K562 (cell line): ENCODE results near the gene SLC15A3. TPM values are rescaled to one million over a fixed set of nuclear protein-coding genes. Genes with fewer than 3 reads are reported as not detected.
A peak's percentile ranks its signal among the peaks of the same experiment; 100 is the strongest.

ENCODE experiments used
- ATAC-seq: fragments of 200-7000 bp; cut with Tn5 transposase; 3 replicates; pipeline ENCODE4 v1.9.1; 2020; ENCODE audit warnings: moderate library complexity
- BruUV-seq: library from RNA; stranded (reverse); fragments of 400-500 nt; replicated peaks from 2 replicates; lab custom pipeline; 2021; lab: Mats Ljungman, UMichigan
- CTCF ChIA-PET: fragments of 300-600 bp; formaldehyde crosslinking; extraction: SDS; loops from one replicate; lab custom pipeline; 2021; ENCODE audit warnings: low intra/inter-chr PET ratio; lab: Yijun Ruan, JAX
- POLR2A ChIA-PET: fragments of 300-600, 350-650 bp; sonication (Branson Sonifier 250); formaldehyde crosslinking; extraction: SDS; loops from one replicate; lab custom pipeline; 2021; ENCODE audit warnings: antibody characterized with exemption, inconsistent platforms; lab: Yijun Ruan, JAX
- DNase-seq, 4 experiments: peaks; one replicate each; pipeline versions ENCODE4 v3.0.0 to v3.0.0-alpha.2; 2011 to 2018; ENCODE audit warnings: low spot score in 3 of 4, mixed read lengths in 3 of 4; ENCODE audit errors: extremely low read depth in 1 of 4
- FAIRE-seq: peaks from 2 replicates; lab custom pipeline; 2011; peaks lifted over from hg19 to GRCh38; lab: Jason Lieb, UNC
- H2AFZ ChIP-seq: 2 replicates; pipeline ENCODE4 v1.6.0; 2011; ENCODE audit warnings: low read depth, low read length, control low read depth, inconsistent platforms
- H3K27ac ChIP-seq: fragments of 200-600 bp; 3 replicates; pipeline ENCODE4 v1.8.0; 2011; ENCODE audit warnings: low read depth, mild to moderate bottlenecking, control low read depth, inconsistent platforms, low read length, moderate library complexity, mixed read lengths; ENCODE audit errors: extremely low read depth
- H3K27me3 ChIP-seq, 2 experiments: fragments of 300-600 bp in 1 of 2; 2 replicates in 1 of 2; 3 replicates in 1 of 2; pipeline versions ENCODE4 v1.6.0 to v1.8.0; 2011; ENCODE audit warnings: inconsistent platforms in 2 of 2, low read length in 2 of 2, mild to moderate bottlenecking in 1 of 2, mixed read lengths in 1 of 2, moderate library complexity in 1 of 2; ENCODE audit not compliant: control insufficient read depth in 2 of 2, insufficient read depth in 2 of 2
- H3K36me3 ChIP-seq: fragments of 300-600 bp; 3 replicates; pipeline ENCODE4 v1.8.0; 2011; ENCODE audit warnings: mild to moderate bottlenecking, low read length, inconsistent platforms; ENCODE audit not compliant: control insufficient read depth, insufficient read depth
- H3K4me1 ChIP-seq, 2 experiments: fragments of 200-600 bp in 1 of 2; replicated peaks in 1 of 2; 2 replicates in 1 of 2; 3 replicates in 1 of 2; pipeline versions ENCODE4 v1.5.1 to v1.8.0; 2011; ENCODE audit warnings: inconsistent platforms in 2 of 2, low read length in 2 of 2, mild to moderate bottlenecking in 1 of 2, mixed read lengths in 1 of 2, moderate library complexity in 1 of 2; ENCODE audit not compliant: control insufficient read depth in 2 of 2, insufficient read depth in 2 of 2
- H3K4me2 ChIP-seq: 2 replicates; pipeline ENCODE4 v1.6.1; 2011; ENCODE audit warnings: low read length, control low read depth, inconsistent platforms, mixed read lengths; ENCODE audit not compliant: insufficient read depth
- H3K4me3 ChIP-seq: fragments of 200-600 bp; sonication (generic), shearing (Covaris generic); 2 replicates; pipeline ENCODE4 v1.5.1; 2016; ENCODE audit warnings: control low read depth, inconsistent platforms
- H3K79me2 ChIP-seq: fragments of 200-600 bp; 3 replicates; pipeline ENCODE4 v1.8.0; 2011; ENCODE audit warnings: low read length, inconsistent platforms; ENCODE audit not compliant: control insufficient read depth, insufficient read depth
- H3K9ac ChIP-seq, 2 experiments: 2 replicates each; pipeline versions ENCODE4 v1.6.0 to v1.6.1; 2011; ENCODE audit warnings: low read depth in 2 of 2, low read length in 2 of 2, control low read depth in 1 of 2, inconsistent platforms in 1 of 2, mild to moderate bottlenecking in 1 of 2, mixed read lengths in 1 of 2; ENCODE audit not compliant: insufficient read depth in 1 of 2
- H3K9me1 ChIP-seq: one replicate; pipeline ENCODE4 v1.6.0; 2011; ENCODE audit warnings: inconsistent platforms, mild to moderate bottlenecking, low read length, moderate library complexity; ENCODE audit not compliant: control insufficient read depth, insufficient read depth
- H3K9me3 ChIP-seq: replicated peaks from 2 replicates; pipeline ENCODE4 v1.5.1; 2011; ENCODE audit warnings: low read depth, low read length, inconsistent platforms; ENCODE audit not compliant: control insufficient read depth, insufficient read depth
- H4K20me1 ChIP-seq: replicated peaks from 2 replicates; pipeline ENCODE4 v1.6.1; 2011; ENCODE audit warnings: low read length, inconsistent platforms, mixed read lengths; ENCODE audit not compliant: control insufficient read depth, insufficient read depth
- ARID2 ChIP-seq: fragments of 450-650 bp; IDR thresholded peaks from 2 replicates; pipeline ENCODE4 v1.6.1; 2017; ENCODE audit warnings: antibody characterized with exemption, mild to moderate bottlenecking
- CC2D1A ChIP-seq: fragments of 450-650 bp; IDR thresholded peaks from 2 replicates; pipeline ENCODE4 v1.6.1; 2017; ENCODE audit warnings: mild to moderate bottlenecking
- GATAD2B ChIP-seq: fragments of 450-650 bp; IDR thresholded peaks from 2 replicates; pipeline ENCODE4 v1.6.1; 2017; ENCODE audit warnings: mild to moderate bottlenecking, borderline replicate concordance
- NFIC ChIP-seq: fragments of 450-650 bp; IDR thresholded peaks from 2 replicates; pipeline ENCODE4 v1.6.1; 2017; ENCODE audit warnings: mild to moderate bottlenecking, inconsistent platforms
- POLR2AphosphoS2 ChIP-seq: IDR thresholded peaks from 2 replicates; pipeline ENCODE4 v1.6.1; 2012; ENCODE audit warnings: low read length, improper control_type of control experiment
- RCOR1 ChIP-seq, 2 experiments: IDR thresholded peaks; 2 replicates each; pipeline ENCODE4 v1.6.1; 2012; ENCODE audit warnings: low read depth in 2 of 2, low read length in 2 of 2, borderline replicate concordance in 1 of 2, improper control_type of control experiment in 1 of 2
- STAG1 ChIP-seq: sonication (generic); formaldehyde crosslinking; IDR thresholded peaks from 2 replicates; pipeline ENCODE4 v1.5.0; 2020; ENCODE audit warnings: missing genetic modification reagents, borderline replicate concordance
- WGBS: fragments of 100-300 bp; shearing (Covaris generic); methylation state at CpG from one replicate; pipeline ENCODE4 v1.1.6; 2016; ENCODE audit warnings: low coverage, mixed read lengths; ENCODE audit not compliant: insufficient coverage; ENCODE audit errors: missing lambda C conversion rate; 5-methylcytosine and 5-hydroxymethylcytosine counted together
- in situ Hi-C: fragments of 300-500 bp; cut with MboI; formaldehyde crosslinking; loops from 4 replicates; pipeline ENCODE4 v1.15.0; 2018; ENCODE audit warnings: inconsistent platforms, mixed read lengths
- intact Hi-C: fragments of 100-400 bp; cut with micrococcal nuclease; formaldehyde crosslinking; loops from 2 replicates; pipeline ENCODE4 v1.14.2; 2022
- polyA plus RNA-seq, 8 experiments: library from polyadenylated mRNA; depleted of rRNA in 4 of 8; stranded (reverse) in 5 of 8; unstranded in 3 of 8; fragments of >200 nt; fragmentation: Nextera tagmentation in 2 of 8; fragmentation: Illumina TruSeq in 1 of 8; extraction: Ambion mirVana in 2 of 8; extraction: Trizol in 1 of 8; gene quantifications; 2 replicates each; pipeline versions ENCODE4 v1.2.1 to v1.2.3, GENCODE V29; 2011 to 2014; ENCODE audit warnings: inconsistent platforms in 1 of 8, missing spikeins in 1 of 8
- total RNA-seq, 7 experiments: library from RNA; depleted of rRNA in 6 of 7; stranded (reverse); fragments of >200 nt in 6 of 7; fragmentation: Illumina TruSeq in 2 of 7; extraction: Trizol in 2 of 7; gene quantifications; 2 replicates each; pipeline versions ENCODE4 v1.2.1 to v1.2.3, GENCODE V29; 2011 to 2021; ENCODE audit warnings: low replicate concordance in 1 of 7
- TF ChIP-seq, protein P1 (sequence below): fragments of 450-650 bp; formaldehyde crosslinking; IDR thresholded peaks from 2 replicates; pipeline ENCODE4 v1.4.0; 2020; ENCODE audit warnings: mild to moderate bottlenecking, moderate library complexity
- TF ChIP-seq, protein P2 (sequence below), 2 experiments: fragments of 450-650 bp in 1 of 2; sonication (generic) in 1 of 2; formaldehyde crosslinking in 1 of 2; IDR thresholded peaks; 2 replicates each; pipeline versions ENCODE4 v1.7.1 to v1.9.0; 2016 to 2022; ENCODE audit warnings: inconsistent platforms in 1 of 2, mild to moderate bottlenecking in 1 of 2, missing genetic modification reagents in 1 of 2

SLC15A3 gene
- total and polyA plus RNA-seq, 9 of the 15 experiments (the other 6 are each of a cell fraction or from before 2014, with no cell fraction given): 0.07 to 0.27 TPM; not detected in 7

- peak; percentile 89 for ATAC-seq
- POLR2A ChIA-PET: interaction anchor here (0.8 to 1.4 kb wide), 16 partner anchors 10 to 1295 kb away, joined by 3 to 7 read pairs (median 3); partner anchors contain the start of gene PTGDR2
- intact Hi-C loops (loop anchor here (1.0 kb wide), 2 partner anchors 56 to 112 kb away; no protein-coding TSS in a partner anchor), in situ Hi-C loops (no loop called here)
- no TSS peak for BruUV-seq
- H3K4me2 ChIP-seq: no peak overlapping the region
- WGBS: 40% methylated on average over 5 of the region's 5 CpGs
- DNase-seq: peak; percentile 66 to 75 (median 74)
- H3K4me1 ChIP-seq: peaks cover 7 to 30% of the 10 kb centered on the region in 2 experiments
- H3K27ac ChIP-seq: no peak overlapping the region
- no peak overlapping the region for H2AFZ ChIP-seq
- peak; percentile 85 for FAIRE-seq
- H3K27me3 ChIP-seq: no peaks in the 10 kb centered on the region
- H3K36me3 ChIP-seq: peaks cover 36% of the 10 kb centered on the region
- H4K20me1 ChIP-seq: peaks cover 22% of the 10 kb centered on the region
- no peak overlapping the region for H3K4me3 ChIP-seq
- H3K9me1 ChIP-seq: no peaks in the 10 kb centered on the region
- CTCF ChIA-PET: interaction anchor here (0.8 to 2.5 kb wide), 4 partner anchors 34 to 111 kb away, joined by 3 to 59 read pairs (median 4); no protein-coding TSS in a partner anchor
- H3K79me2 ChIP-seq: no peaks in the 10 kb centered on the region
- no peak overlapping the region for H3K9ac ChIP-seq
- no peaks in the 10 kb centered on the region for H3K9me3 ChIP-seq
- TF ChIP-seq ARID2: peak; percentile 90
- peak; percentile 43 to 67; a peak in 1 of 4 replicates for TF ChIP-seq RCOR1 (IDR thresholded peaks at IDR 0.05; ENCODE audit: borderline replicate concordance in 1 of 2, low read depth in 2 of 2, low read length in 2 of 2)
- peak; percentile 72 for TF ChIP-seq STAG1 (CRISPR knock-in tag)
- TF ChIP-seq GATAD2B: no peak
- TF ChIP-seq, protein P1, sequence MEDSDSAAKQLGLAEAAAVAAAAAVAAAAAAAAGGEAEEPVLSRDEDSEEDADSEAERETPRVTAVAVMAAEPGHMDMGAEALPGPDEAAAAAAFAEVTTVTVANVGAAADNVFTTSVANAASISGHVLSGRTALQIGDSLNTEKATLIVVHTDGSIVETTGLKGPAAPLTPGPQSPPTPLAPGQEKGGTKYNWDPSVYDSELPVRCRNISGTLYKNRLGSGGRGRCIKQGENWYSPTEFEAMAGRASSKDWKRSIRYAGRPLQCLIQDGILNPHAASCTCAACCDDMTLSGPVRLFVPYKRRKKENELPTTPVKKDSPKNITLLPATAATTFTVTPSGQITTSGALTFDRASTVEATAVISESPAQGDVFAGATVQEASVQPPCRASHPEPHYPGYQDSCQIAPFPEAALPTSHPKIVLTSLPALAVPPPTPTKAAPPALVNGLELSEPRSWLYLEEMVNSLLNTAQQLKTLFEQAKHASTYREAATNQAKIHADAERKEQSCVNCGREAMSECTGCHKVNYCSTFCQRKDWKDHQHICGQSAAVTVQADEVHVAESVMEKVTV (CRISPR knock-in tag): peak; percentile 88
- 0 out of 2 replicates have a peak, but pooled peaks have one; percentile 4 for TF ChIP-seq NFIC
- TF ChIP-seq POLR2AphosphoS2: no peak
- TF ChIP-seq CC2D1A: peak; percentile 77
- TF ChIP-seq, protein P2, sequence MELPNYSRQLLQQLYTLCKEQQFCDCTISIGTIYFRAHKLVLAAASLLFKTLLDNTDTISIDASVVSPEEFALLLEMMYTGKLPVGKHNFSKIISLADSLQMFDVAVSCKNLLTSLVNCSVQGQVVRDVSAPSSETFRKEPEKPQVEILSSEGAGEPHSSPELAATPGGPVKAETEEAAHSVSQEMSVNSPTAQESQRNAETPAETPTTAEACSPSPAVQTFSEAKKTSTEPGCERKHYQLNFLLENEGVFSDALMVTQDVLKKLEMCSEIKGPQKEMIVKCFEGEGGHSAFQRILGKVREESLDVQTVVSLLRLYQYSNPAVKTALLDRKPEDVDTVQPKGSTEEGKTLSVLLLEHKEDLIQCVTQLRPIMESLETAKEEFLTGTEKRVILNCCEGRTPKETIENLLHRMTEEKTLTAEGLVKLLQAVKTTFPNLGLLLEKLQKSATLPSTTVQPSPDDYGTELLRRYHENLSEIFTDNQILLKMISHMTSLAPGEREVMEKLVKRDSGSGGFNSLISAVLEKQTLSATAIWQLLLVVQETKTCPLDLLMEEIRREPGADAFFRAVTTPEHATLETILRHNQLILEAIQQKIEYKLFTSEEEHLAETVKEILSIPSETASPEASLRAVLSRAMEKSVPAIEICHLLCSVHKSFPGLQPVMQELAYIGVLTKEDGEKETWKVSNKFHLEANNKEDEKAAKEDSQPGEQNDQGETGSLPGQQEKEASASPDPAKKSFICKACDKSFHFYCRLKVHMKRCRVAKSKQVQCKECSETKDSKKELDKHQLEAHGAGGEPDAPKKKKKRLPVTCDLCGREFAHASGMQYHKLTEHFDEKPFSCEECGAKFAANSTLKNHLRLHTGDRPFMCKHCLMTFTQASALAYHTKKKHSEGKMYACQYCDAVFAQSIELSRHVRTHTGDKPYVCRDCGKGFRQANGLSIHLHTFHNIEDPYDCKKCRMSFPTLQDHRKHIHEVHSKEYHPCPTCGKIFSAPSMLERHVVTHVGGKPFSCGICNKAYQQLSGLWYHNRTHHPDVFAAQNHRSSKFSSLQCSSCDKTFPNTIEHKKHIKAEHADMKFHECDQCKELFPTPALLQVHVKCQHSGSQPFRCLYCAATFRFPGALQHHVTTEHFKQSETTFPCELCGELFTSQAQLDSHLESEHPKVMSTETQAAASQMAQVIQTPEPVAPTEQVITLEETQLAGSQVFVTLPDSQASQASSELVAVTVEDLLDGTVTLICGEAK (IDR thresholded peaks at IDR 0.05): no peak
- TF ChIP-seq, protein P2 (CRISPR knock-in tag; IDR thresholded peaks at IDR 0.05): no peak
Observed at GRCh38 chr11:60887556-60887955, 64.4 kb downstream of the SLC15A3 start.
